ENCODE measurements around the gene CHST11.

Gene CHST11

DNA sequence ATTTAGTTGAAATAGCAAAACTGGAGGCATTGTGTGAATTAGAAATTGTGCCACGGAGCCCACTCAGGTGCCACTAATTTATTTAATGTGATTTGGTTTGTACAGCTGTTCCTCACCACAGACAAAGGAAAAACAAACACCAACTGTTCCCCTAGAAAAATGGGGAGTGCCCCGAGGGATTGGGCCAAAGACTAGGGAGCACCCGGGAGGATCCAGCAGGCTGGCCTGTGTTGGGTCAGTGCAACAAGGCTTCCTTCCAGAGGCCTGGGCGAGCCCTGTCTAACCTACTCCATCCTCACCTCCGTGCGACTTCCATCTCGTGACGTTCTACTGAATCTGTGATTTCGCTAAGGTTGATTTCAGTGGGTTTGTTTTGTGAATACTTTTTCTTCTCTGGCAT lies 206.2 kb downstream of the CHST11 start:
- DNase-seq: no peak

DNA sequence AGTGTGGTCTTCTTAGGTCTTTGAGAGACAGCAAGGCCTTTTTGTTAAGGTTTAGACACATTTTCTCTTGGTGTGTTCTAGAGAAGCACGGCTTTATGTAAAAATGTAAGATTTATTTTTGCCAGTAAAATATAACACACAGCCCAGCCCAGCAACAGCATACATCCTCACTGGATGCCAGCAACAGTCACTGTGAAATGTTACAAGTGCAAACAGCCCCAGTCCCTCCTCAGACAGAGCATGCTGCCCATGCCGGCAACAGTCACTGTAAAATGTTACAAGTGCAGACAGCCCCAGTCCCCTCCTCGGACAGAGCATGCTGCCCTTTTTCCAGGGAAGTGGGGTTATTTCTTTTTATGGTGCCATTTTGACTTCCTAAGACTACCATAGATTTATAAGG lies 207.6 kb downstream of the CHST11 start:
- no peak for DNase-seq

DNA sequence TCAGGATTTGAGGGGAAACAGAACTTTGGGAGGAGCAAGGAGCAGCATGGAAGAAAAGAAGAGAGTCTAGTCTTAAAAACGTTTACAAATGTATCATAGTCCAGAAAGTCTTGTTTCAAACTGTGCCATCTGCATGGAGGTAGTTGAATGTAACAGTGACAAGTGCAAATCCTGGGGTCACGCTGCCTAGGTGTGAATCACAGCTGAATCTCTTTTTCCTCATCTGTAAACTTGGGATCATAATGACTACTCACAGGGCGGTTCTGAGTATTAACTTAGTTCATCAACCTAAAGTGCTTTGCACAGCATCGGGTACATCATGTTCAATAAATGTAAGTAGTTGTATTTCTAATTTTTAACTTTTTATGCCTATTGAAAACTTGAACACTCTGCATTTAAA lies 208.5 kb downstream of the CHST11 start:
- DNase-seq: no peak

DNA sequence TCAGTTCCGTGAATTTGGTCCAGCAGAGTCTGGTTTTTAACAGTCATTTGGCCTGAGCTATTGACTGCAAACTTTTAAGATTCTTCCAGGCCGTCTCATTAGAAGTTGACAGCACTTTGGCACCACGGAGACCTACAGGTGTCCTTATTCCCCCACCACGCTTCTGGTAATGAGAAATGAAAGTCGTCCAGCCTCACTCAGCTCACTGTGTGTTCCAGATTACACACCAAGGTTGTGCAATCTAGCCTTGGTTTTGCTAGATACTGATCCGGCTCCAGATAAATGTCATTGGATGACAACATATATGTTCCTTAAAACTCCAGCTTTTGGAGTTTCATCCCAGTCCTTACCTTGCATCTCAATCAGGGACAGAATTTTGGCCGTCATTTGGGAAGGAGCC lies 210.4 kb downstream of the CHST11 start:
- DNase-seq: no peak

DNA sequence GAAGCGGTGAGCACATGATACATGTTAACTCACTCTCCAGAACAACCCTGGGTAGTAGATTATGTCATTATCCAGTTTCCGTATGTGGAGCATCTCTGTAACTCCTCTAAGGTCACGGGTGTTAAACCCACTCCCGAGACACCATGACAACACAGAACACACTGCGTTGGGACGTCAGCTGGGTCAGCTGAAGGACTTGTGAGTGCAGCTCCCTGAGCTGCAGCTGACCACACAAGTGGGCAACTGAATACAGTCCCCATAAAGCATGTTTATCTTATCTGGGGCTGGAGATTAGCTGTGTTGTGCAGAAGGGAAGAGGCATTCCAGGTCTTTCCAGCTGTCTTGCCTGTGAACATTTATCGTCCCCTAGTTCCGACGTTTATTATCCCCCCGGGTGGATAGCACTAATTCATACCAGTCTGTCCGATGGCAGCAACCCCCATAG lies 211.5 kb downstream of the CHST11 start:
- peak; percentile 29 for DNase-seq

GRCh38 chr12:104669089-104669721 lies 212.5 kb downstream of the CHST11 start:
- peak; percentile 91 for DNase-seq

DNA sequence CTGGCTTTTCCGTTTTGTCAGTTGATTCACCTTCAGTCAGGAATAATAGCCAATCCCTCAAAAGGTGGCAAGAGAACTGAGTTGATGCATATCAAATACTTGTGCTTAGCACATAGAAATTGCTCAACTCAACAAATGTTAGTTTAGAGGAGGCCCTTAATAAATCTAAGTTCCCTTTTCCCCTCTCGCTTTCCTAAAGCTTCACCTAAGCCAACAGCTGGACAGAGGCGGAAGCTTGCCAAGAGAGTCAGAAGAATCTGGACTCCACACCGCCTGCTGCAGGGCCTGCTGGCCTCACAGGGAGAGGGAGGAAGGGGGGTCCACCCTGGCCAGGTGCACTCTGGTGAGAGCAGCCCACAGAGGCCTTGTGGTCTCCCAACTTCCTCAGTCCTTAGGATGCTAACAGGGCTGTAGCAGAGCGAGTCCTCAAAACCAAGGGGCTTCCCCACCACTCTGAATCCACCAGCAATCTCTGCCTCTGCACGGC lies 213.1 kb downstream of the CHST11 start:
- DNase-seq: no peak

DNA sequence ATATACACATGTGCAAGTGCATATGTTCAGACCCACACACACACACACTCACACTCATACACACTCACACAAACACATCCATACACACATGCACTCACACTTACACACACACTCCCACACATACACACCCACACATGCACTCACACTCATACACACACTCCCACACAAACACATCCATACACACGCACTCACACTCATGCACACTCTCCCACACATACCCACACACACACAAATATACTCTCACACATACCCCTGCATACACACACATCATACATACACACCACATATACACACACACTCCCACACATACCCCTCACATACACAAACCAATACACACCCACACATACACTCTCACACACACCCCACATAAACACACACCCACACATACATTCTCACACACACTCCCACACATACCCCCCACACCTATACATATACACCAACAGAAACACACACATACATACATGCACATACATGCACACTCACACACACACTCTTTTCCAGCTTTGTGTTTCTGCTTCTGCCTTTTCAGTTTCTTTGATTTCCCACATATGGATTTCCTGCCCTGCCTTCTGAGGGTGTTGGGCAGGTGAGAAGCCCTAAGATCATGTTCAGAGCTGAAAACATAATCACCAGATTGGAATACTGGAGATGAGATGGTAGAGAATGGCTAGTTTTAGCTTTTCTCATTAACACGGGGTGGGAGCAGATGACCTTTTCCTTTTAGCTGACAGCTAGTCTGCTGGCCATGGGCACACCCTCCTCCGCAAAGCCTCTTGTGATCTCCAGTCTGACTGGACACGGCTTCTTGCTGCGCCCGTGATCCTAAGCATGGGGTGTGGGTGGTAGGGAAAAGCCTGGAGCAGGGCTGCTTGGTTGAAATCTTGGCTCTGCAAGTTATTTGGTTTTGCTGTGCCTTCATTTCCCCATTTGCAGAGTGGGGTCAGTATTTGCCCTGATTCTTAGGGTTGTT lies 214.0 kb downstream of the CHST11 start:
- DNase-seq: no peak

DNA sequence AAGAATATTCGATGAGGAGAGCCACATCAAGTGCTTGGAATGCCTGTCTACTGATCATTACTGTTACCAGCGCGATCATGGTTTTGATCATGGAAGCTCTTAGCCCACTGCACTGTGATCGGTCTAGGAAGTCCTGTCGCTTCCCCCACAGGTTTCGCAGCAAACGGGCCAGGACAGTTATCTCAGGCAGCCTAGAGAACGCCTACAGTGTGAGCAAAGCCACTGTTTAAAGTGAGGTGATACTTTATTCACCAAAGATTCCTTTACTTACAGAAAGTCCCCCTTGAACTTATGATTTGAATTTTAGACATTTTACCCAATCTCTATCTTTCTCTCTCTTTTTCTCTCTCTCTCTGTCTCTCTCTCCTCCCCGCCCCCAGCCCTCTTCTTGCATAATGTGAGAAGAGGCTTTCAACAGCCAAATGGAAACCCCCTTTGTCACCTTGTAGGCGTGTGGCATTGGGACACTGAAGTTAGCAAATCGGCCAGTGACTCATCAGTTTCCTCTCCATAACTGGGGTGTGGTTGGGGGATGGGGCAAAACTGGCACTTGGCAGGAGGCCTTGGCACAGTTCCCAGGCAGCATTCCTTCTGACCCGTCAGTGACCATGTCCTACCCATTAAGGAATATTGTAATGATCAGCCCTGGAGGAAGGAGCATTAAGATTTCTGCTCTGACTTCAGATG lies 214.8 kb downstream of the CHST11 start:
- peak; percentile 45 for DNase-seq

DNA sequence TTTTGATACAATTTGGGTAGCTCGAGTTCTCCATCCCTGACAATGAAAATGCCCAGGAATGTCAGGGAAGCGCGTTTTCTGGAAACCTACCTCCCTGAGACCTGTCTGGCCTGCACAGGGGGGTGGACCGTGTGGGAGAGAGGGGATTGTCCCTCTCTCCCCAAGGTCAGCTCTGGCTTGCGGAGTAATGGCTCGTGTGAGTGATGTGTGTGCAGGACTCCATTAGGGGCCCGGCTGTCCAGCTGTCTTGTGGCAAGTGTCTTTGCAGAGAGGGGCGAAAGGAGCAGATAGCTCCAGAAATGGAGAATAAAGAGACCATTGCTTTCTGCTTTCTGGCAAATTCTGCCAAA lies 215.3 kb downstream of the CHST11 start:
- DNase-seq: no peak

DNA sequence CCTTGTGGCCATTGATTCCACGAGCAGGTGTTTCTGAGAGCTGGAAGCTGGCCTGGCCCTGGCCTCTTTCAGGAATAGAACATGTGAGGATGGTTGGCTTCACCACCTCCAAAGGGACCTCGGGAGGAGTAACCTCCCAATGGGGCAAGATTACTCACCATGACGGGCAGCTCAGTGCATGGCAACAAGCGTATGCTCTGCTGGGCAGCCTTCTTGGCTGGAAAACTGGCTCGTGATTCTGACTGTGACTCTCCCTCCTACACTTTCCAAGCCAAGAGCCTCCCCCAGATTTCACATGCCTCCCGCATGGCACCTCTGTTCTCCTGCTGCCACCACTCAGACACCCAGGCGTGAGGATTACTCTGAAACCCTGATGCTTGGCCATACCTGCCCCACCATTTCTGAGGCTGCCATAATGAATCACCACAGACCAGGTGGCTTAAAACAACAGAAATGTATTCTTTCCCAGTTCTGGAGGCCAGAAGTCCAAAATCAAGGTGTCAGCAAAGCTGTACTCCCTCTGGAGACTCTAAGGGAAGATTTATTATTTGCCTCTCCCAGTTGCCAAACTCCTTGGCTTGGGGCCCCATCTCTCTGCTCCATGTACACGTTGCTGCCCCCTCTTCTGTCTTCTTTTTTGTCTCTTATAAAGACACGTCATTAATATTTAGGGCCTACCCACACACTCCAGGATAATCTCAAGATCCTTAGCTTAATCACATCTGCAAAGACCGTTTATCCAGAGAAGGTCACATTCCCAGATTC lies 215.9 kb downstream of the CHST11 start:
- DNase-seq: no peak

DNA sequence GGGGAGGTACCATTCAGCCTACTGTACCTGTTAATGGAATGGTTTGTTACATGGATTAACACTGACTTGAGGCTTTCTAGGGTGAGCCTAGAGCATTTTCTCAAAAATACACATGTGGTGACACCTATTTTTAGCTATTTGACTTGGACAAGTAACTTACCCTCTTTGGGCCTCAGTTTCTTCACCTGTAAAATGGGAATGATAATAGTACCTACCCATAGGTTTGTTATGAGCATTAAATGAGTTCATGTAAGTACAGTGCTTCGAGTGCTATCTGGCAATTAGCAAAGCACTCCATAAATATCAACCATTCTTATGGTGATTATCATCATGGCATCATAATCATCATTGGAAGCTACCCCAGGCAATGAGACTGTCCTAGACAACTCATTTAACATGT lies 216.5 kb downstream of the CHST11 start:
- no peak for DNase-seq

GRCh38 chr12:104673696-104674482 lies 217.1 kb downstream of the CHST11 start:
- DNase-seq: no peak

DNA sequence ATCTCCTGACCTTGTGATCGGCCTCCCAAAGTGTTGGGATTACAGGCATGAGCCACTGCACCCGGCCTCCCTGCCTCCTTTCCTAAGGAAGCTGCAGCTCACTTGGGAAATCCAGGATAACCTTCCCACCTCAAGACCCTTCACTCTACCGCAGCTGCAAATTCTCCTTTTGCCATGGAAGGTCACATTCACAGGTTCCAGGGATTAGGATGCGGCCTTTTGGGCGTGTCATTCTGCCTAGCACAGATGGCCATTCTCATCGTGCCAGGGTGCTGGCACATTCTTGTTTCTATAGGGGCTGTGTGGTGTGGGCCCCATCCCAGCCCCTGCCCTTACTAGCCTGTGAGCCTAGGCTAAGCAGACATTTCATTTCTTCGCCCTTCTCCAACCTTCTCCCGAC lies 219.9 kb downstream of the CHST11 start:
- no peak for DNase-seq

DNA sequence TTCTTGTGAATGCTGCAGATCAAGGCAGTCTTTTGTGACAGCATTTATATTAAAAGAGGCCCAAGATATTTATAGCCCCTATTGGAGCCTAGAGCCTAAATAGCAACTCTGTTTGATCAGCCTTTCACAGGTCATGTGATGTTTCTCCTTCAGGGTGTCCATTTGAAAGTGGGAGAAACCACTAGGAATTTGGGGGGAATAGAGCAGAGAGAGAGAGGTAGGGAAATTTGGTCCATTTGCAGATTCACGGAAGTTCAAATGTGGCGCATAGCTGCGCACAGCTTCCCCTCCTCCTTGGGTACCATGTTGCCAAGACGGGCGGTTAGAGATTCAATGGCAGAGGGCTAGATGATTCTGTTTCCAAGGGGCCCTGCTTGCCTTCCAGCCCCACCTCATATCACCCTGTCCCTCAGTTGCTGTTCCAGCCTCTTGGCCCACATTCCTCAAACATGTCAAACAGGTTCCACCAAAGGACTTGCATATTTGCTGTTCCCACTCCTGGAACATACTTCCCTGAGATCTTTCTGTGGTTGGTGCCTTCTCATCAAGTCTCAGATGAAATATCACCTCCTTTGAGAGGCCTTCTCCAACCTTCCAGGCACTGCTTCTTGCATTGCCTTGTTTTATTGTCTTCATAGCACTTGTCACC lies 220.8 kb downstream of the CHST11 start:
- no peak for DNase-seq

GRCh38 chr12:104680070-104680469 lies 223.3 kb downstream of the CHST11 start:
- no peak for DNase-seq

GRCh38 chr12:104680491-104680890 lies 223.7 kb downstream of the CHST11 start:
- DNase-seq: no peak

GRCh38 chr12:104681012-104681690 lies 224.4 kb downstream of the CHST11 start:
- DNase-seq: no peak

DNA sequence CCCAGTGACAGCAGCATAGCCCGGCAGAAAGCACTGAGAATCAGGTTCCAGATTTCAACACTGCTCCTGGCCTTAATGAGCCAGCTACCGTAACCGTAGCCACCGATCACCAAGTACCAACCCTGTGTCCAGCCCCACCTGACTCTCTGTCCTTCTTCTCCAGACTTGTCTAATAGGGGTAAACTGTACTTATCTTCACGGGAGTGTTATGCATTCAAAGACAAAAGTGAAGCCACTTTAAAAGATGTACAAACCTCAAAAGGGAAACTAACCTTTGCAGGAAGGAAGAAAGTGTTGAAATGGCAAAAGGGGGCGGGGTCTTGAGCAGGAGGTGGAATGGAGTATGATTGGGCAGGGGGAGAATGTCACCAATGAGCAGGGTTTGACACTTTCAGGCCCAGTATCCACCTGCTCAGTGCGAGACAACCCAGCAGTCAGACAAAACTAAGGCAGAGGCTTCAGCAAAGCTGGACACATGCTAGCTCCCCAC lies 226.1 kb downstream of the CHST11 start:
- no peak for DNase-seq

- DNase-seq: no peak
These were observed 227.2 kb downstream of the CHST11 start for GRCh38 chr12:104683831-104684503.
